ENCODE results near the gene VASH1.

VASH1 gene

DNA sequence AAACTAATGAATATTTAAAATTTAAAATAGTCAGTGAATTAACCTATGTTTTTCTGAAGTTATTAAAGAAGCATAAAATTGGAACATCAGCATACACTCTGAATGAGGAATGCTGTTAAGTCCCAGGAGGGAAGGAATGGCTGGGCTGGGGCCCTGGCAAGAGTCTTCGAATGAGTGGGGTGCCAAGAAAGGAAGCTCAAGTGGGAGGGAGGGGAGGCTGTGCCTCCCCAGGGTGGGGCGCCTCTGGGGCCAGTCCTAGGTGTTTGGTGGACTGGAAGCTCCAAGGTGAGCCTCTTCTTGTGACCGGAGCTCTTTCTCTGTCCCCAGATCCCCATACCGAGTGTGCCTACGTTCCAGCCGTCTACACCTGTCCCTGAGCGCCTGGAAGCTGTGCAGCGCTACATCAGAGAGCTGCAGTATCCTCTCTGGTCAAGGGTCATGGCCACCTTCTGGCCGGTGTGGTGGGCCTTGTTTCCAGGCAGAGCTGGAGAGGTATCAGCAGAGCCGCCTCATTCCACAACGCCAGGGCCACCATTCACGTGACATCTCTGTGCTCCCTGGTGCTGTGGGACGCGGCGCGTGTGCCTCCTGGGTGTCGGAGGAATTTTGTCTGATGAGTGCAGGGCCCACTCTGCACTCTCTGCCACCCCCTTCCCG is 8.5 kb downstream of the VASH1 start (continued):
- TF ChIP-seq, protein P1, sequence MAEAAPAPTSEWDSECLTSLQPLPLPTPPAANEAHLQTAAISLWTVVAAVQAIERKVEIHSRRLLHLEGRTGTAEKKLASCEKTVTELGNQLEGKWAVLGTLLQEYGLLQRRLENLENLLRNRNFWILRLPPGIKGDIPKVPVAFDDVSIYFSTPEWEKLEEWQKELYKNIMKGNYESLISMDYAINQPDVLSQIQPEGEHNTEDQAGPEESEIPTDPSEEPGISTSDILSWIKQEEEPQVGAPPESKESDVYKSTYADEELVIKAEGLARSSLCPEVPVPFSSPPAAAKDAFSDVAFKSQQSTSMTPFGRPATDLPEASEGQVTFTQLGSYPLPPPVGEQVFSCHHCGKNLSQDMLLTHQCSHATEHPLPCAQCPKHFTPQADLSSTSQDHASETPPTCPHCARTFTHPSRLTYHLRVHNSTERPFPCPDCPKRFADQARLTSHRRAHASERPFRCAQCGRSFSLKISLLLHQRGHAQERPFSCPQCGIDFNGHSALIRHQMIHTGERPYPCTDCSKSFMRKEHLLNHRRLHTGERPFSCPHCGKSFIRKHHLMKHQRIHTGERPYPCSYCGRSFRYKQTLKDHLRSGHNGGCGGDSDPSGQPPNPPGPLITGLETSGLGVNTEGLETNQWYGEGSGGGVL (tag by site-specific recombination; IDR thresholded peaks at IDR 0.05), result no peak
- TF ChIP-seq, protein P2, sequence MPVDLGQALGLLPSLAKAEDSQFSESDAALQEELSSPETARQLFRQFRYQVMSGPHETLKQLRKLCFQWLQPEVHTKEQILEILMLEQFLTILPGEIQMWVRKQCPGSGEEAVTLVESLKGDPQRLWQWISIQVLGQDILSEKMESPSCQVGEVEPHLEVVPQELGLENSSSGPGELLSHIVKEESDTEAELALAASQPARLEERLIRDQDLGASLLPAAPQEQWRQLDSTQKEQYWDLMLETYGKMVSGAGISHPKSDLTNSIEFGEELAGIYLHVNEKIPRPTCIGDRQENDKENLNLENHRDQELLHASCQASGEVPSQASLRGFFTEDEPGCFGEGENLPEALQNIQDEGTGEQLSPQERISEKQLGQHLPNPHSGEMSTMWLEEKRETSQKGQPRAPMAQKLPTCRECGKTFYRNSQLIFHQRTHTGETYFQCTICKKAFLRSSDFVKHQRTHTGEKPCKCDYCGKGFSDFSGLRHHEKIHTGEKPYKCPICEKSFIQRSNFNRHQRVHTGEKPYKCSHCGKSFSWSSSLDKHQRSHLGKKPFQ (tag by site-specific recombination; IDR thresholded peaks at IDR 0.05), result no peak
- TF ChIP-seq KLF16 (tag by site-specific recombination; IDR thresholded peaks at IDR 0.05), result no peak
- TF ChIP-seq, protein P3, sequence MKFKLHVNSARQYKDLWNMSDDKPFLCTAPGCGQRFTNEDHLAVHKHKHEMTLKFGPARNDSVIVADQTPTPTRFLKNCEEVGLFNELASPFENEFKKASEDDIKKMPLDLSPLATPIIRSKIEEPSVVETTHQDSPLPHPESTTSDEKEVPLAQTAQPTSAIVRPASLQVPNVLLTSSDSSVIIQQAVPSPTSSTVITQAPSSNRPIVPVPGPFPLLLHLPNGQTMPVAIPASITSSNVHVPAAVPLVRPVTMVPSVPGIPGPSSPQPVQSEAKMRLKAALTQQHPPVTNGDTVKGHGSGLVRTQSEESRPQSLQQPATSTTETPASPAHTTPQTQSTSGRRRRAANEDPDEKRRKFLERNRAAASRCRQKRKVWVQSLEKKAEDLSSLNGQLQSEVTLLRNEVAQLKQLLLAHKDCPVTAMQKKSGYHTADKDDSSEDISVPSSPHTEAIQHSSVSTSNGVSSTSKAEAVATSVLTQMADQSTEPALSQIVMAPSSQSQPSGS (tag by site-specific recombination; IDR thresholded peaks at IDR 0.05; ENCODE audit: low read depth), result no peak
- no peak for TF ChIP-seq ZNF394 (tag by site-specific recombination; IDR thresholded peaks at IDR 0.05; ENCODE audit: borderline replicate concordance)

DNA sequence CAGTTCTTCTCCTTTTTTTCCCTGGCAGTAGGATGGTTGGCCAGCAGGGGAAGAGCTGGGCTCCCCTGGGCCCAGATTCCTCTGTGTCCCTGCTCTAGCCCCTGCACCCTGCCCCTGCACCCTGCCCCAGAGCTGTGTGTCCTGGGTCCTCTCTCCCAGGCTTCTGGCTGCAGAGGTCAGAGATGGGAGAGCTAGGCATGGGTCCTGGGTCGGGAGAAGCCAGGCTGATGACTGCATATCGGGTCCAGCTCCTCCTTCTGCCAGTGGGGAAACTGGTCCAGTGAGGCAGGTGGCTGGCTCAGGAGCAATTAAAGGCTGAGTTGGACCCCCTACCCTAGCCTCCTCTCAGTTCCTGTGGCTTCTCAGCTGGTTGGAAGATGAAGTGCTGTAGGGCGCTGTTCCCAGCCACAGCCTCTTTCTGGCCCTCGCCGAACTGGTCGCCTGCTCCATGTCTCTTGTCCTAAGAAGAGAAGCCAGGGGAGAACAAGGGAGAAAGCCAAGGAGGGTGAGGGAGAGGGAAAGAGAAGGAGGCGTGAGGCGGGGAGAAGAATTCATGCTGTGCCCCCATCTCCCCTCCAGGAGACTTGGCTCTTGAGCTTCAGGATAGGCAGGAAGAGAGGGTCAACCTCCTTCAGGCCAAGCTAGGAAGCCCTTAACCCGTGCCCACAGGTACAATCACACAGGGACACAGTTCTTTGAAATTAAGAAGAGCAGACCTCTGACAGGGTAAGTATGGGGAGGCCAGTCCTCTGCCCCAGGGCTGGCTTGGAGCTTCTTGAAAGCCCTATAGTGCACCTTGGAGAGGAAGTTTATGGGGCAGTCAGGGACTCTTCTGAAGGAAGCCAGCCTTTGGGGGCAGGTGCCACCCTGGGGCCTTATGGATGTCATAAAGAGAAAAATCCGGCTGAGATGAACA is 9.5 kb downstream of the VASH1 start:
- Histone ChIP-seq H3K9me3 (ENCODE audit: control insufficient read depth, insufficient read depth, low read depth, low read length) (no peaks in the 10 kb centered on the region), H3K27ac (ENCODE audit: extremely low read depth, low read depth, low read length) (no peak overlapping the region), H3K4me1 (ENCODE audit: control insufficient read depth, insufficient read depth, low read length) (0 out of 2 replicates have a peak, but pooled peaks cover 2% of the 10 kb centered on the region), H3K4me3 (ENCODE audit: low read depth, low read length) (no peak overlapping the region), H3K36me3 (ENCODE audit: control insufficient read depth in 2 of 2, insufficient read depth in 1 of 2, low read length in 2 of 2) (no peaks in the 10 kb centered on the region)
- TF ChIP-seq ZIC2 (tag by site-specific recombination; IDR thresholded peaks at IDR 0.05), result peak; percentile 52
- TF ChIP-seq ZNF19 (tag by site-specific recombination; IDR thresholded peaks at IDR 0.05; ENCODE audit: low read depth), result no peak
- TF ChIP-seq ZNF521 (tag by site-specific recombination; IDR thresholded peaks at IDR 0.05), result no peak
- no peak for TF ChIP-seq ZNF658 (tag by site-specific recombination; IDR thresholded peaks at IDR 0.05)
- TF ChIP-seq KLF7 (tag by site-specific recombination; IDR thresholded peaks at IDR 0.05; ENCODE audit: borderline replicate concordance), result no peak
- no peak for TF ChIP-seq TRIM28 (IDR thresholded peaks at IDR 0.05; ENCODE audit: borderline replicate concordance, low read length)
- CTCF ChIA-PET, result interaction anchor here (1.1 to 3.1 kb wide), 4 partner anchors 13 to 61 kb away, joined by 3 to 13 read pairs (median 8); no protein-coding TSS in a partner anchor
- POLR2A ChIA-PET, result no interaction called here

DNA sequence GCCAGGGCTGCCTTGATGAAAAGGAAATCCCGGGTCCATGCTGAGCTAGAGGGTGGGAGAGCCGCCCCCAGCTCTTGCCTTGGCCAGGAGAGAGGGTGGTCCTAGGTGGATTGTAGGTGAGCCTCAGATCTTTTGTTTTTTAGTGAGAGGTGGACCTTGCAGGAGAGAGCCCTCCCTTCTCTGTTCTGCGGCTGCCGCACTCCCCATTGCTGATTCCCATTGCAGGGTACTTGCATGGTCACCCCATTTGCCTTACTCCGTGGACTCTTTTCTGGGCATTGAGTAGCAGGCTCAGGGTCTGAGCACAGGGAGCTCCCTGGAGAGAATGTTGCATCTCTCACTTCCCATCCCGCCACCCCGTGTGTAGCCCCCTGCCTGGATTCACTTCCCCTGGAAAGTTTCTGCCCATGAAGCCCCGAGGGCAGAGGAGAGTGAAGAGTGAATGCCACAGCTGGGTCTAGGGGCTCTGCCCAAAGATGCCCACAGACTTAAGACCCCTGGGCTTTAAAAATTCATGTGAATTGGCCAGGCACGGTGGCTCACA is 10.2 kb downstream of the VASH1 start:
- H3K36me3 ChIP-seq (ENCODE audit: control insufficient read depth in 2 of 2, insufficient read depth in 1 of 2, low read length in 2 of 2), result no peaks in the 10 kb centered on the region
- H3K9me3 ChIP-seq (ENCODE audit: control insufficient read depth, insufficient read depth, low read depth, low read length), result no peaks in the 10 kb centered on the region
- 0 out of 2 replicates have a peak, but pooled peaks cover 2% of the 10 kb centered on the region for H3K4me1 ChIP-seq (ENCODE audit: control insufficient read depth, insufficient read depth, low read length)
- H3K27ac ChIP-seq (ENCODE audit: extremely low read depth, low read depth, low read length), result no peak overlapping the region
- POLR2A ChIA-PET, result no interaction called here
- CTCF ChIA-PET, result interaction anchor here (1.1 to 2.3 kb wide), 4 partner anchors 12 to 99 kb away, joined by 3 to 8 read pairs (median 4); no protein-coding TSS in a partner anchor
- H3K4me3 ChIP-seq (ENCODE audit: low read depth, low read length), result no peak overlapping the region
- TF ChIP-seq, protein P4, sequence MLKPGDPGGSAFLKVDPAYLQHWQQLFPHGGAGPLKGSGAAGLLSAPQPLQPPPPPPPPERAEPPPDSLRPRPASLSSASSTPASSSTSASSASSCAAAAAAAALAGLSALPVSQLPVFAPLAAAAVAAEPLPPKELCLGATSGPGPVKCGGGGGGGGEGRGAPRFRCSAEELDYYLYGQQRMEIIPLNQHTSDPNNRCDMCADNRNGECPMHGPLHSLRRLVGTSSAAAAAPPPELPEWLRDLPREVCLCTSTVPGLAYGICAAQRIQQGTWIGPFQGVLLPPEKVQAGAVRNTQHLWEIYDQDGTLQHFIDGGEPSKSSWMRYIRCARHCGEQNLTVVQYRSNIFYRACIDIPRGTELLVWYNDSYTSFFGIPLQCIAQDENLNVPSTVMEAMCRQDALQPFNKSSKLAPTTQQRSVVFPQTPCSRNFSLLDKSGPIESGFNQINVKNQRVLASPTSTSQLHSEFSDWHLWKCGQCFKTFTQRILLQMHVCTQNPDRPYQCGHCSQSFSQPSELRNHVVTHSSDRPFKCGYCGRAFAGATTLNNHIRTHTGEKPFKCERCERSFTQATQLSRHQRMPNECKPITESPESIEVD (tag by site-specific recombination; IDR thresholded peaks at IDR 0.05), result no peak
- TF ChIP-seq, protein P5, sequence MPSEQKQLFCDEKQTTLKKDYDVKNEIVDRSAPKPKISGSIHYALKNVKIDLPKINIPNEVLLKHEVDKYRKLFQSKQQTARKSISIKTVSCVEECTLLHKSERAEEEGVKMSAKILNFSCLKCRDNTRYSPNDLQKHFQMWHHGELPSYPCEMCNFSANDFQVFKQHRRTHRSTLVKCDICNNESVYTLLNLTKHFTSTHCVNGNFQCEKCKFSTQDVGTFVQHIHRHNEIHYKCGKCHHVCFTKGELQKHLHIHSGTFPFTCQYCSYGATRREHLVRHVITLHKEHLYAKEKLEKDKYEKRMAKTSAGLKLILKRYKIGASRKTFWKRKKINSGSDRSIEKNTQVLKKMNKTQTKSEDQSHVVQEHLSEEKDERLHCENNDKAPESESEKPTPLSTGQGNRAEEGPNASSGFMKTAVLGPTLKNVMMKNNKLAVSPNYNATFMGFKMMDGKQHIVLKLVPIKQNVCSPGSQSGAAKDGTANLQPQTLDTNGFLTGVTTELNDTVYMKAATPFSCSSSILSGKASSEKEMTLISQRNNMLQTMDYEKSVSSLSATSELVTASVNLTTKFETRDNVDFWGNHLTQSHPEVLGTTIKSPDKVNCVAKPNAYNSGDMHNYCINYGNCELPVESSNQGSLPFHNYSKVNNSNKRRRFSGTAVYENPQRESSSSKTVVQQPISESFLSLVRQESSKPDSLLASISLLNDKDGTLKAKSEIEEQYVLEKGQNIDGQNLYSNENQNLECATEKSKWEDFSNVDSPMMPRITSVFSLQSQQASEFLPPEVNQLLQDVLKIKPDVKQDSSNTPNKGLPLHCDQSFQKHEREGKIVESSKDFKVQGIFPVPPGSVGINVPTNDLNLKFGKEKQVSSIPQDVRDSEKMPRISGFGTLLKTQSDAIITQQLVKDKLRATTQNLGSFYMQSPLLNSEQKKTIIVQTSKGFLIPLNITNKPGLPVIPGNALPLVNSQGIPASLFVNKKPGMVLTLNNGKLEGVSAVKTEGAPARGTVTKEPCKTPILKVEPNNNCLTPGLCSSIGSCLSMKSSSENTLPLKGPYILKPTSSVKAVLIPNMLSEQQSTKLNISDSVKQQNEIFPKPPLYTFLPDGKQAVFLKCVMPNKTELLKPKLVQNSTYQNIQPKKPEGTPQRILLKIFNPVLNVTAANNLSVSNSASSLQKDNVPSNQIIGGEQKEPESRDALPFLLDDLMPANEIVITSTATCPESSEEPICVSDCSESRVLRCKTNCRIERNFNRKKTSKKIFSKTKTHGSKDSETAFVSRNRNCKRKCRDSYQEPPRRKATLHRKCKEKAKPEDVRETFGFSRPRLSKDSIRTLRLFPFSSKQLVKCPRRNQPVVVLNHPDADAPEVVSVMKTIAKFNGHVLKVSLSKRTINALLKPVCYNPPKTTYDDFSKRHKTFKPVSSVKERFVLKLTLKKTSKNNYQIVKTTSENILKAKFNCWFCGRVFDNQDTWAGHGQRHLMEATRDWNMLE (tag by site-specific recombination; conservative IDR thresholded peaks at IDR 0.05; ENCODE audit: low read depth), result no peak
- TF ChIP-seq ZNF140 (tag by site-specific recombination; IDR thresholded peaks at IDR 0.05), result no peak
- no peak for TF ChIP-seq WT1 (tag by site-specific recombination; IDR thresholded peaks at IDR 0.05)
